ENCODE data around the gene CLASRP.

DNA sequence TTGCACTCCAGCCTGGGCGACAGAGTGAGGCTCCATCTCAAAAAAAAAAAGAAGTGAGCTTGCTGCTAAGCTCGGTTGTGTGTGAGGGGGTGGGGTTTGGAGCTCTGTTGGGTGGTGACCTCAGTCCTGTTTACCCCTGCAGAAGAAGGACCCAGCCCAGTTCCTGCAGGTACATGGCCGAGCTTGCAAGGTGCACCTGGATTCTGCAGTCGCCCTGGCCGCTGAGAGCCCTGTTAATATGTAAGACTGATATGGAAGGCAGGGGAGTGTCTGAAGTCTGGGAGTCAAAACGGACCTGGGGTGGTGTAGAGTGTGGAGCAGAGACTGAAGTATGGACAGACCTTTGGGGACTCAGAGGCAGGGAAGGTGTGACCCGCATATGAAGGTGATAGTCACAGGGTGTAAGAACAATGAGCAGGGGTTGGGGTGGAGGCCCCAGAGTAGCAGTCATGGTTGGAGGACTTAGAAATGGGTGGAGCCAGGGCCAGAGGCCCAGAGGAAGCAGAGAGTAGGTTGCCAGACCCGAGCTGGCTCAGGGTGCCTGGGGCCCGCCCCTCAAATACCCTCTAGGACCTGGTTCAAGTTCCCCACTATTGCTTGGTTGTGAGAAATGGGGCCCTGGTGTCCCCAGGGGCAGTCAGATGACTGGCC, 13.2 kb downstream of the CLASRP start:
- TF ChIP-seq EP300 (conservative IDR thresholded peaks at IDR 0.05; ENCODE audit: poor library complexity, severe bottlenecking), result no peak
- no peak for TF ChIP-seq CTCF (IDR thresholded peaks at IDR 0.05; ENCODE audit: poor library complexity, severe bottlenecking)
- TF ChIP-seq POLR2AphosphoS5 (IDR thresholded peaks at IDR 0.05), result no peak
- no peak for TF ChIP-seq EZH2 (IDR thresholded peaks at IDR 0.05; ENCODE audit: borderline replicate concordance, insufficient read depth, low read length, poor library complexity, severe bottlenecking)
